Keratinocyte (primary cell): ENCODE measurements around the gene FARP1. TPM values are rescaled to one million over a fixed set of nuclear protein-coding genes. Genes with fewer than 3 reads are reported as not detected.

Experiments used
- DNase-seq: peaks from one replicate; pipeline ENCODE4 v3.0.0-alpha.2; 2011; ENCODE audit warnings: low read depth, missing footprints, low spot score
- FAIRE-seq: peaks from 2 replicates; lab custom pipeline; 2011; peaks lifted over from hg19 to GRCh38; lab: Jason Lieb, UNC
- H2AFZ ChIP-seq: 2 replicates; pipeline ENCODE4 v1.6.0; 2012; ENCODE audit warnings: low read length, control low read depth, inconsistent platforms; ENCODE audit not compliant: control insufficient read depth
- H3K27ac ChIP-seq: 2 replicates; pipeline ENCODE4 v1.5.1; 2011; ENCODE audit warnings: low read length; ENCODE audit not compliant: control insufficient read depth, insufficient read depth
- H3K27me3 ChIP-seq: 3 replicates; pipeline ENCODE4 v1.6.0; 2011; ENCODE audit warnings: low read length; ENCODE audit not compliant: control insufficient read depth, insufficient read depth; ENCODE audit errors: extremely low read depth
- H3K36me3 ChIP-seq, 2 experiments: 2 replicates in 1 of 2; 3 replicates in 1 of 2; pipeline ENCODE4 v1.5.1; 2011; ENCODE audit warnings: low read length in 2 of 2, mild to moderate bottlenecking in 1 of 2; ENCODE audit not compliant: control insufficient read depth in 2 of 2, insufficient read depth in 2 of 2; ENCODE audit errors: extremely low read depth in 1 of 2
- H3K4me1 ChIP-seq: 3 replicates; pipeline ENCODE4 v1.5.1; 2011; ENCODE audit warnings: low read length; ENCODE audit not compliant: control insufficient read depth, insufficient read depth; ENCODE audit errors: extremely low read depth
- H3K4me2 ChIP-seq: 3 replicates; pipeline ENCODE4 v1.6.0; 2011; ENCODE audit warnings: low read depth, low read length; ENCODE audit not compliant: control insufficient read depth, insufficient read depth; ENCODE audit errors: extremely low read depth
- H3K4me3 ChIP-seq, 3 experiments: fragments of 200-600 bp in 1 of 3; sonication (generic) in 1 of 3; 2 replicates in 2 of 3; 3 replicates in 1 of 3; pipeline ENCODE4 v1.5.1; 2011 to 2016; ENCODE audit warnings: low read length in 3 of 3, mild to moderate bottlenecking in 3 of 3, control low read depth in 2 of 3, inconsistent platforms in 1 of 3, low read depth in 1 of 3, mixed read lengths in 1 of 3, mixed run types in 1 of 3, moderate library complexity in 1 of 3; ENCODE audit not compliant: control insufficient read depth in 2 of 3, insufficient read depth in 2 of 3; ENCODE audit errors: extremely low read depth in 1 of 3
- H3K79me2 ChIP-seq: 2 replicates; pipeline ENCODE4 v1.6.0; 2012; ENCODE audit warnings: low read length; ENCODE audit not compliant: control insufficient read depth, insufficient read depth
- H3K9ac ChIP-seq: 3 replicates; pipeline ENCODE4 v1.6.0; 2011; ENCODE audit warnings: low read length; ENCODE audit not compliant: control insufficient read depth, insufficient read depth; ENCODE audit errors: extremely low read depth
- H3K9me1 ChIP-seq: 3 replicates; pipeline ENCODE4 v1.6.0; 2011; ENCODE audit warnings: low read length; ENCODE audit not compliant: control insufficient read depth, insufficient read depth; ENCODE audit errors: extremely low read depth
- H3K9me3 ChIP-seq: 2 replicates; pipeline ENCODE4 v1.5.1; 2012; ENCODE audit warnings: low read depth, low read length; ENCODE audit not compliant: control insufficient read depth
- H4K20me1 ChIP-seq: 3 replicates; pipeline ENCODE4 v1.6.0; 2011; ENCODE audit warnings: low read length; ENCODE audit not compliant: control insufficient read depth, insufficient read depth; ENCODE audit errors: extremely low read depth
- CTCF ChIP-seq, 3 experiments: IDR thresholded peaks in 1 of 3; conservative IDR thresholded peaks in 1 of 3; optimal IDR thresholded peaks in 1 of 3; 2 replicates in 2 of 3; 3 replicates in 1 of 3; pipeline versions ENCODE3 to v1.5.1; 2011; ENCODE audit warnings: low read length in 3 of 3, mild to moderate bottlenecking in 3 of 3, moderate library complexity in 2 of 3, control low read depth in 1 of 3, inconsistent platforms in 1 of 3; ENCODE audit not compliant: insufficient read depth in 2 of 3; ENCODE audit errors: extremely low read depth in 1 of 3
- EZH2 ChIP-seq: IDR thresholded peaks from one replicate; pipeline ENCODE4 v1.6.1; 2012; ENCODE audit warnings: inconsistent platforms, mild to moderate bottlenecking, low read length, moderate library complexity
- dilution Hi-C: fragments of 300-500 bp; cut with MboI; formaldehyde crosslinking; loops from one replicate; pipeline ENCODE4 v1.7.0; 2020; ENCODE audit warnings: low sequenced_read_pairs; ENCODE audit not compliant: extremely low pct_ligation_motif_present
- polyA plus RNA-seq, 5 experiments: library from polyadenylated mRNA; depleted of rRNA in 3 of 5; stranded (reverse) in 3 of 5; stranded (forward) in 1 of 5; unstranded in 1 of 5; fragments of >200 nt; gene quantifications; 1 replicate in 1 of 5; 2 replicates in 3 of 5; 3 replicates in 1 of 5; pipeline versions ENCODE4 v1.2.1 to v1.2.3, GENCODE V29; 2011 to 2012; ENCODE audit warnings: missing spikeins in 2 of 5, low read depth in 1 of 5, low replicate concordance in 1 of 5

FARP1 gene
- polyA plus RNA-seq, 1 donor (not counting 4 experiments of a cell fraction or from before 2014, with no cell fraction given) = 10.3 TPM

GRCh38 chr13:98351636-98352035 lies 208.7 kb downstream of the FARP1 start:
- DNase-seq (no peak), FAIRE-seq (no peak)
- TF ChIP-seq EZH2 (no peak), CTCF (optimal IDR thresholded peaks at IDR 0.05 in 1 of 3, IDR thresholded peaks at IDR 0.05 in 1 of 3, conservative IDR thresholded peaks at IDR 0.05 in 1 of 3; ENCODE audit: extremely low read depth in 1 of 3, insufficient read depth in 2 of 3, low read length in 3 of 3) (no peak)
- no peaks in the 10 kb centered on the region for H3K36me3 ChIP-seq
- H3K4me2 ChIP-seq = no peak overlapping the region
- no peaks in the 10 kb centered on the region for H3K9me1 ChIP-seq
- H3K27me3 ChIP-seq = no peaks in the 10 kb centered on the region
- no peaks in the 10 kb centered on the region for H3K9me3 ChIP-seq
- H3K4me1 ChIP-seq = no peaks in the 10 kb centered on the region
- no peaks in the 10 kb centered on the region for H3K79me2 ChIP-seq
- H4K20me1 ChIP-seq = no peaks in the 10 kb centered on the region
- no peak overlapping the region for H3K9ac ChIP-seq
- H2AFZ ChIP-seq = no peak overlapping the region
- dilution Hi-C loops = no loop called here
- no peak overlapping the region for H3K27ac ChIP-seq
- H3K4me3 ChIP-seq = no peak overlapping the region

GRCh38 chr13:98352226-98352625 lies 209.3 kb downstream of the FARP1 start:
- Histone ChIP-seq H3K79me2 (no peaks in the 10 kb centered on the region), H3K27ac (no peak overlapping the region), H3K9ac (no peak overlapping the region), H2AFZ (no peak overlapping the region), H3K27me3 (no peaks in the 10 kb centered on the region), H3K4me3 (no peak overlapping the region), H3K4me2 (no peak overlapping the region), H3K36me3 (no peaks in the 10 kb centered on the region), H4K20me1 (no peaks in the 10 kb centered on the region), H3K9me1 (no peaks in the 10 kb centered on the region), H3K9me3 (no peaks in the 10 kb centered on the region), H3K4me1 (no peaks in the 10 kb centered on the region)
- no peak for TF ChIP-seq EZH2
- DNase-seq (no peak), FAIRE-seq (no peak)
- dilution Hi-C loops = no loop called here

- no peaks in the 10 kb centered on the region for H3K79me2 ChIP-seq
- DNase-seq (no peak), FAIRE-seq (no peak)
- no peak overlapping the region for H3K9ac ChIP-seq
- dilution Hi-C loops = no loop called here
- H3K36me3 ChIP-seq = no peaks in the 10 kb centered on the region
- TF ChIP-seq CTCF (optimal IDR thresholded peaks at IDR 0.05 in 1 of 3, IDR thresholded peaks at IDR 0.05 in 1 of 3, conservative IDR thresholded peaks at IDR 0.05 in 1 of 3; ENCODE audit: extremely low read depth in 1 of 3, insufficient read depth in 2 of 3, low read length in 3 of 3) = no peak
- TF ChIP-seq EZH2 = no peak
- no peak overlapping the region for H2AFZ ChIP-seq
- no peaks in the 10 kb centered on the region for H3K27me3 ChIP-seq
- no peak overlapping the region for H3K4me2 ChIP-seq
- no peaks in the 10 kb centered on the region for H3K4me1 ChIP-seq
- H3K9me1 ChIP-seq = no peaks in the 10 kb centered on the region
- no peaks in the 10 kb centered on the region for H4K20me1 ChIP-seq
- H3K9me3 ChIP-seq = no peaks in the 10 kb centered on the region
- no peak overlapping the region for H3K27ac ChIP-seq
- no peak overlapping the region for H3K4me3 ChIP-seq
Observed at GRCh38 chr13:98353750-98354149, 210.9 kb downstream of the FARP1 start.
